GM12891 (cell line): Measurements from ENCODE around the gene CTBS.

Experiments
- POLR2A ChIP-seq: IDR thresholded peaks from 2 replicates; pipeline ENCODE4 v1.6.1; 2011; ENCODE audit warnings: low read depth, low read length, control low read depth
- POLR2AphosphoS5 ChIP-seq: IDR thresholded peaks from 2 replicates; pipeline ENCODE4 v1.6.1; 2011; ENCODE audit warnings: low read depth, low read length, control low read depth
- TAF1 ChIP-seq: IDR thresholded peaks from 2 replicates; pipeline ENCODE4 v1.6.1; 2011; ENCODE audit warnings: low read depth, low read length, control low read depth

DNA sequence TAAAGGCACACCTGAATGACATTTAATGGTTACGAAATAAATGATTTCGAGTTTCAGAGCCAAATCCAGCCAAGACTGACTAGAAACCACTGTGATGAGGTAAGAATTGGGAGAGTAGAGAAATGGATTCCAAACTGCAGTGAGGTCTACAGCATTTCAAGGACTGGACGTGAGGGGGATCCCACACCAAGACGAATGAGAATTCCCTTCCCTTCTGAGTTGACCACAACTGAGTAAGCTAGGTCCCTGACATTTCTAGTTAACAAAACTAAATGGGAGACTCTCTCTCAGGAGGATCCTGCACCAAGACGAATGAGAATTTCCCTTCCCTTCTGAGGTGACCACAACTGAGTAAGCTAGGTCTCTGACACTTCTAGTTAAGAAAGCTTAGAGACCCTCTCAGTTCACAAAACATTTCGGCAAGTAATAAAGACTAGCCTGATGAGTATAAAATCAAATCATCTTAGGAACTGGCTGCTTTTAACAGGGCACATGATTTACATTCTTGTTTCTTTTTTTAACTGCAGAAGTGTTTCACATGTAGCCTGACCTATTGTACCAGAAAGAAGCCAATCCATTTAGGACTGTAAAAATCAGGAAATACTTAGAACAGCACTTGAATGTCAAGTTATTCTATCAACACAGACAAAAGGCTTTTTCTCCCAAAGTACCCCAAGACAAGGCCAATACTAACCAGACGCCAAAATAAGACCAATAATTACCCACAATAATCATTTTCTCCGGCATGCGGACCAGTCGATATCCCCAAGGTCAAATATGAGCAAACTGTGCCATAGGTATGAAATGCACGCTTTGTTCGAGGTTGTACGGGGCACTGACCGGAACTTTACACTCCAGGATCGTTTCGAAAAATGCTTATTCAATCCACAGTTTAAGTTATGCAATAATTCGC lies 69.4 kb downstream of the CTBS start:
- TF ChIP-seq POLR2A (peak; percentile 49; the same call in 1 of the 2 replicates), POLR2AphosphoS5 (no peak), TAF1 (no peak)
